Measurements from ENCODE around the gene MATN1.

The MATN1 gene

GRCh38 chr1:30668546-30669327 is 54.6 kb downstream of the MATN1 start:
- DNase-seq (ENCODE audit: low read depth, low spot score): no peak
- Histone ChIP-seq H3K9me3 (ENCODE audit: low read depth, low read length) (no peaks in the 10 kb centered on the region), H3K36me3 (ENCODE audit: insufficient read depth, low read length) (no peaks in the 10 kb centered on the region), H3K4me3 (no peak overlapping the region), H3K9ac (ENCODE audit: insufficient read length) (no peak overlapping the region), H3K27ac (no peak overlapping the region)
- no peak for TF ChIP-seq FOXP2 (optimal IDR thresholded peaks at IDR 0.05; ENCODE audit: control extremely low read depth, extremely low read length, insufficient read depth)
- TF ChIP-seq POLR2AphosphoS5 (IDR thresholded peaks at IDR 0.05; ENCODE audit: borderline replicate concordance, low read depth, low read length): no peak
- no peak for TF ChIP-seq EZH2 (IDR thresholded peaks at IDR 0.05)

GRCh38 chr1:30668024-30668423 is 55.4 kb downstream of the MATN1 start:
- H3K9ac ChIP-seq (ENCODE audit: insufficient read length): no peak overlapping the region
- TF ChIP-seq EZH2 (IDR thresholded peaks at IDR 0.05) (no peak), POLR2AphosphoS5 (IDR thresholded peaks at IDR 0.05; ENCODE audit: borderline replicate concordance, low read depth, low read length) (no peak), FOXP2 (optimal IDR thresholded peaks at IDR 0.05; ENCODE audit: control extremely low read depth, extremely low read length, insufficient read depth) (no peak)
- H3K27ac ChIP-seq: no peak overlapping the region
- H3K36me3 ChIP-seq (ENCODE audit: insufficient read depth, low read length): no peaks in the 10 kb centered on the region
- H3K9me3 ChIP-seq (ENCODE audit: low read depth, low read length): no peaks in the 10 kb centered on the region
- no peak overlapping the region for H3K4me3 ChIP-seq
- no peak for DNase-seq (ENCODE audit: low read depth, low spot score)

- Histone ChIP-seq H3K4me3 (no peak overlapping the region), H3K36me3 (ENCODE audit: insufficient read depth, low read length) (no peaks in the 10 kb centered on the region), H3K27ac (no peak overlapping the region), H3K9ac (ENCODE audit: insufficient read length) (no peak overlapping the region), H3K9me3 (ENCODE audit: low read depth, low read length) (no peaks in the 10 kb centered on the region)
- no peak for TF ChIP-seq EZH2 (IDR thresholded peaks at IDR 0.05)
- TF ChIP-seq FOXP2 (optimal IDR thresholded peaks at IDR 0.05; ENCODE audit: control extremely low read depth, extremely low read length, insufficient read depth): no peak
- no peak for TF ChIP-seq POLR2AphosphoS5 (IDR thresholded peaks at IDR 0.05; ENCODE audit: borderline replicate concordance, low read depth, low read length)
- no peak for DNase-seq (ENCODE audit: low read depth, low spot score)
Measured at GRCh38 chr1:30666756-30667273, 56.6 kb downstream of the MATN1 start.

- Histone ChIP-seq H3K36me3 (ENCODE audit: insufficient read depth, low read length) (no peaks in the 10 kb centered on the region), H3K9ac (ENCODE audit: insufficient read length) (no peak overlapping the region), H3K4me3 (no peak overlapping the region), H3K27ac (no peak overlapping the region), H3K9me3 (ENCODE audit: low read depth, low read length) (no peaks in the 10 kb centered on the region)
- TF ChIP-seq FOXP2 (optimal IDR thresholded peaks at IDR 0.05; ENCODE audit: control extremely low read depth, extremely low read length, insufficient read depth) (no peak), EZH2 (IDR thresholded peaks at IDR 0.05) (no peak), POLR2AphosphoS5 (IDR thresholded peaks at IDR 0.05; ENCODE audit: borderline replicate concordance, low read depth, low read length) (no peak)
- no peak for DNase-seq (ENCODE audit: low read depth, low spot score)
Measured at GRCh38 chr1:30665216-30666010, 58.0 kb downstream of the MATN1 start.

- Histone ChIP-seq H3K36me3 (ENCODE audit: insufficient read depth, low read length) (no peaks in the 10 kb centered on the region), H3K27ac (no peak overlapping the region), H3K9me3 (ENCODE audit: low read depth, low read length) (no peaks in the 10 kb centered on the region), H3K4me3 (no peak overlapping the region), H3K9ac (ENCODE audit: insufficient read length) (no peak overlapping the region)
- no peak for TF ChIP-seq FOXP2 (optimal IDR thresholded peaks at IDR 0.05; ENCODE audit: control extremely low read depth, extremely low read length, insufficient read depth)
- TF ChIP-seq POLR2AphosphoS5 (IDR thresholded peaks at IDR 0.05; ENCODE audit: borderline replicate concordance, low read depth, low read length): no peak
- TF ChIP-seq EZH2 (IDR thresholded peaks at IDR 0.05): no peak
- no peak for DNase-seq (ENCODE audit: low read depth, low spot score)
Measured at GRCh38 chr1:30664103-30664755, 59.2 kb downstream of the MATN1 start.

- H3K9ac ChIP-seq (ENCODE audit: insufficient read length): no peak overlapping the region
- TF ChIP-seq EZH2 (IDR thresholded peaks at IDR 0.05) (no peak), FOXP2 (optimal IDR thresholded peaks at IDR 0.05; ENCODE audit: control extremely low read depth, extremely low read length, insufficient read depth) (no peak), POLR2AphosphoS5 (IDR thresholded peaks at IDR 0.05; ENCODE audit: borderline replicate concordance, low read depth, low read length) (no peak)
- DNase-seq (ENCODE audit: low read depth, low spot score): no peak
- no peak overlapping the region for H3K27ac ChIP-seq
- no peak overlapping the region for H3K4me3 ChIP-seq
- H3K36me3 ChIP-seq (ENCODE audit: insufficient read depth, low read length): no peaks in the 10 kb centered on the region
- H3K9me3 ChIP-seq (ENCODE audit: low read depth, low read length): no peaks in the 10 kb centered on the region
Measured at GRCh38 chr1:30663596-30664091, 59.7 kb downstream of the MATN1 start.

GRCh38 chr1:30662291-30662840 is 61.0 kb downstream of the MATN1 start:
- Histone ChIP-seq H3K9ac (ENCODE audit: insufficient read length) (no peak overlapping the region), H3K36me3 (ENCODE audit: insufficient read depth, low read length) (no peaks in the 10 kb centered on the region), H3K9me3 (ENCODE audit: low read depth, low read length) (no peaks in the 10 kb centered on the region), H3K27ac (no peak overlapping the region), H3K4me3 (no peak overlapping the region)
- TF ChIP-seq EZH2 (IDR thresholded peaks at IDR 0.05) (no peak), FOXP2 (optimal IDR thresholded peaks at IDR 0.05; ENCODE audit: control extremely low read depth, extremely low read length, insufficient read depth) (no peak), POLR2AphosphoS5 (IDR thresholded peaks at IDR 0.05; ENCODE audit: borderline replicate concordance, low read depth, low read length) (no peak)
- no peak for DNase-seq (ENCODE audit: low read depth, low spot score)
